NCI-H510A (cell line): ENCODE results near the gene HDAC4.

Experiments used
- DNase-seq: peaks from one replicate; lab custom pipeline; 2025; lab: John Stamatoyannopoulos, UW

Gene HDAC4

GRCh38 chr2:239368906-239369552 lies 31.8 kb downstream of the HDAC4 start:
- no peak for DNase-seq

DNA sequence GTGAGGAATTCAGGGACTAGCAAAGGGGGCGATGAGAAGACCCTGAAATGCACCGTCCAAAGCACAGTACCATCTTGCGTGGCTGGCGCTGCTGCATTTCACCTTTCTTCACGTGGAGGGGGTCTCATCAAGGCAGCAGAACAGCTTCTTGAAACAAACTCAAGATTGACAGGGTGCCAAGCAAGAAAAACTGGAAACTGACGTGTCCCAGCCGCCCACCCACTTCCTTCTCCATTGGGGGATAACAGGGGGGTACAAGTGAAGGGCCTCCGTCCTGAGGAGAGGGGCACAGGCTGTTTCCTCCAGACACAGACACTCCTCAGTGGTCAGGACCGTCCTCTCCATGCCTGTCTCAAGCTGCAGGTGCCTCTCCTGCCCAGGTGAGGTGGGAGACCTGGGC lies 32.5 kb downstream of the HDAC4 start:
- DNase-seq: no peak

GRCh38 chr2:239366740-239367139 lies 34.1 kb downstream of the HDAC4 start:
- no peak for DNase-seq

DNA sequence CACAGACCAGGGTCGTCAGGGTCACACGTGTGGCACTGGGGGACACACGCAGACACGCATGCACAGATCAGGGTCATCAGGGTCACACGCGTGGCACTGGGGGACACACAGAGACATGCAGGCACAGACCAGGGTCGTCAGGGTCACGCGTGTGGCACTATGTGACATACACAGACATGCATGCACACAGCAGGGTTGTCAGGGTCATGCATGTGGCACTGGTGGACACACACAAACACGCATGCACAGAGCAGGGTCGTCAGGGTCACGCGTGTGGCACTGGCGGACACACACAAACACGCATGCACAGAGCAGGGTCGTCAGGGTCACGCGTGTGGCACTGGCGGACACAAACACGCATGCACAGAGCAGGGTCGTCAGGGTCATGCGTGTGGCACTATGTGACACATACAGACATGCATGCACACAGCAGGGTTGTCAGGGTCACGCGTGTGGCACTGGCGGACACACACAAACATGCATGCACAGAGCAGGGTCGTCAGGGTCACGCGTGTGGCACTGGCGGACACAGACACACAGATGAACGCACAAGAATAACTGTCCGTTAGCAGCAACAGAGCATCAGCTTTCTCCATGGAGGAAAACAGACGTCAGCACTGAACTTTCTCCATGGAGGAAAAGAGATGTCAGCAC lies 34.9 kb downstream of the HDAC4 start:
- DNase-seq: no peak

GRCh38 chr2:239365071-239365781 lies 35.6 kb downstream of the HDAC4 start:
- no peak for DNase-seq

DNA sequence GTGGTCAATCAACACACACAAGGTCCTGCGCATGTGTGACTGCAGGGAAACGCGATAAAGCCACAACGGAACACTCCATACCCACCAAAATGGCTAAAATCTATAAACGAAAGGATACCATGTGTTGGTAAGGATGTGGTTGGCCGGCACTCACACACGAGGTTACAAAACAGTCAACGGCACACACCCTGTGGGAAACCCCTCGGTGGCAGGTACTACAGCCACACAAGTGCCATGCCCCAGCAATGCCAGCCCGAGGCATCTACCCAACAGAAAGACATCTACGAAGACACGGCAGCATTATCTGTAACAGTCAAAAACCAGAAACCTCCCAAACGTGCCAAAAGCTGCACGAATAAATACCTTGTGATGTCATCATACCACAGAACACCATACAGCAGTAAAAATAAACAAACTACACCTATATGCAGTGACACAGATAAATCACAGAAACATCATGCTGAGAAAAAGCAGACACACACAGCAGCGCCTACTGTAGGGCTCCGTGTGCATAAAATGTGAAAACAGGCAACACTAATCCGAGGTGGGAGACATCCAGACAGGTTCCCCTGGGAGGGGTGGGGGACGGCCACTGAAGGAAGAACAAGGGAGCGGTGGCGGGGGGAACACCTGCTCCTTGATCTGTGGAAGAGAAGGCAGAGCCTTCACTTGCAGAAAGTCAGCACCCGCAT lies 36.7 kb downstream of the HDAC4 start:
- no peak for DNase-seq

DNA sequence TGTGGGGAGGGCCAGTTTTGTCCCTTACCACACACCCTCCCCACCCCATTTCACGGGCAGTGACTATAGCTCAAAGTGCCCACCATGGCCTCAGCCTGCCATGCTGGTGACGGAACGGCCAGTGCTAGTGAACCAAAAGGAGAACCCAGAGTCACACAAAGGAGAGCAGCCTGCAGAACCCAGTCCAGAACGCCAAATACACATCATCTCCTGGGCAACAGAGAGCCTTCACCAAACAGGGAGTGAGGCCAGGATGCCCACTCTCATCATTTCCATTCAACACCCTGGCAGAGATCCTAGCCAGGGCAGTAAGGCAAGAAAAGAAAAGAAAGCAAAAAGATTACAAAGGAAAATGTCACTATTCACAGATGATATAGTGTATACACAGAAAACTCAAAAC lies 38.3 kb downstream of the HDAC4 start:
- DNase-seq: no peak

- DNase-seq: no peak
Observed at GRCh38 chr2:239361311-239361642, 39.5 kb downstream of the HDAC4 start.

- DNase-seq: no peak
Observed at GRCh38 chr2:239360421-239361310, 40.2 kb downstream of the HDAC4 start.

GRCh38 chr2:239360008-239360407 lies 40.8 kb downstream of the HDAC4 start:
- no peak for DNase-seq

GRCh38 chr2:239359196-239359912 lies 41.5 kb downstream of the HDAC4 start:
- DNase-seq: no peak

- peak; percentile 61 for DNase-seq
Observed at GRCh38 chr2:239358062-239358754, 42.6 kb downstream of the HDAC4 start.

DNA sequence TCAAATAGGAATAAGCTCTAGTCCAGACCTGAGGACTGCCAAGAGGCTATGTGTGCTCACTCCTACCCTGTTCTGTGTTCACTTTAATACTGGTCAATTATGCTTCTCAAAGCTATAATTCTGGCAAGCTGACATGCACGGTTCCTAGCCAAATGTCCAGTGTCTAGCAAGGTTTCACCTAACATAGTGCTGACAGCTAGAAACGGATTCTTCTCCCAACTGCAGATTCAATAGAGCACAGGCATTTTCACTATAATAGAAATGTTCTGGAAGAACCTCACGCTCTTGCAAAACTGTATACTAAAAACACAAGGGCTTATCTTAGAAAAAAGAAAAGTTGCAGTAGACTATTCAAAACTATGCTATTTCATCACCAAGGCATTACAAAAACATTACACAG lies 45.1 kb downstream of the HDAC4 start:
- no peak for DNase-seq

DNA sequence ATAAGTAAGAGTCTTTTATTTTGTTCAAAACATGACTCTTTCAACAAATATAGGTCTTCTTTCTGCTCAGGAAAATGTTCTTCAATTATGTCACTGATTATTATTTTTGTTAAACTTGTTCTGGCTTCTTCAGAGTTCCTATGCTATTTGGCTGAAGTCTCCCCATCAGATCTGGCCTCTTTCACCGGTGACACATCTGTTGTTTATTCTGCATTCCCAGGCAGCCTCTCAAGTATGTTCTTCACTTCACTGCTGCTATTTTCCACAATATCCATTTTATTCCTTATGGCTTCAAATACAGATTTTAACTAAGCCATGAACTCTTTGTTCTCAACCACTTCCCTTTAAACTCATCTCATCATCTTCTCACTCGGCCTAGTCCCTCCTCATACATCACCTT lies 45.7 kb downstream of the HDAC4 start:
- no peak for DNase-seq

GRCh38 chr2:239354791-239355136 lies 46.1 kb downstream of the HDAC4 start:
- no peak for DNase-seq

- DNase-seq: peak; percentile 48
Observed at GRCh38 chr2:239354132-239354790, 46.6 kb downstream of the HDAC4 start.

DNA sequence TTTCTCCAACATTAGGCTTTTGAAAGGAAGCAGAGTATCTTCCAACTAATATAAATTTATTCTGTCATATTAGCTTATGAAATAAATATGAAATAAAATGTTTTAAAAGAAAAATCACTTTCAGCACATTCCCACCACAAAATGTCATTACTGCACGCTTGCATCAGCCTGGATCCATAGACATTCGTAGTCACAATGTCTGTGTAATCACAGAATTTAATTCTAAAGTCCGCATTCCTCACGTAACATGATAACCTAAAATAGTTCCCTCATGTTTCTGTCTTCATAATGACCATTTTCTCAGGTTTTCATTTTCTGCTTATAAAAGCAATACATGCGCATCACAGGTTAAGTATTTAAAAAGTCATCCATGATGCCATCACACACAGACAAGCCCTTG lies 47.1 kb downstream of the HDAC4 start:
- no peak for DNase-seq

DNA sequence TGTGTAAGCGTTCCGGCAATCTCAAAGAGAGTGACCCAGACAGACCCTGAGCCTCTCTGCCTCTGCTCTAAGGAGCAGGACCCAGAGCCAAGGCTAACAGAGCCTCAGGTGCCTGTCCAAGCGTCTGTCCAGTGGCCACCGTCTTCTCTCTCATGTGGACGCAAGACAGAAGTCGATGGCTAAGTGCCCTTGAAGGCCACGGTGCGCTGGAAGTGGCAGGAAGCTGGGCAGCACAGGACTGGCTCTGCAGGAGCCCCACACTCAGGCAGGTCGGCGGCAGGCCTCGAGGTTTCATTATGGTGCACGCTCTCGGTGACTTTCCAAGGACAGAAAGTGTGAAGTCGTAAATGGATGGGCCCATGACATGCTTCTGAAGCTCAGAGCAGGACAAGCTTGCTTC lies 49.1 kb downstream of the HDAC4 start:
- no peak for DNase-seq

DNA sequence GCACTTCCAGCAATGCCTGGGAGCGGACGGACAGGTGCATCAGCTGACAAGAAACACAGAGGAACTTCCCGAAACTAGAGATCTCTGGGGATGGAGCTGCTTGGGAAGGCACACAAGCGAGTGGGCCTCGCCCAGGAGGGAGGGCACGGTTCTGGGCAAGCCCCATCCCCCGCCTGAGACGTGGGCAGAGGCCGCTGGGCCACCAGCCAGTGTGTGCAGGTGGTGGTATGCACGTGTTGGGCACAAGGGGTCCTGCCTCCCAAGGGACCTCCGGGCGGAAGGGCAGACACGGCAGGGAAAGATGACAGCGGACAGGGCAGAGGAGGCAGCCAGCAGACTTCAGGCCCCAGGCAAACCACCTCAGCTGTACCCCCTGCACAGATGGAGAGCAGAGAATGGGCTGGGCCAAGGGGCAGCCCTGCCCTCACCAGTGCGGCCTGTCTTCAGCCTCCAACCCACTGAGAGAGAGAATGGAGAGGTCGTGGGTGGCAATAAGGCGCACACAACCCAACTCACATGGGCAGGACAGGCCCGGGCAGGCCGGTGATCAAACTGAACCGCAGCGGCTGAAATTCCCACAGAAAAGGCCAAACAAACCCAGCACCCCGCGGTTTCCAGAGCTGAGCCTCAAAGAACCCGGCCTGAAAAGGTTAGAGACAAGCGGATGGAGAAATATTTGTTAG lies 51.2 kb downstream of the HDAC4 start:
- no peak for DNase-seq
